ENCODE results near the gene DLX2. TPM values are rescaled to one million over a fixed set of nuclear protein-coding genes. Genes with fewer than 3 reads are reported as not detected.

DLX2 gene
- total and polyA plus RNA-seq, 9 donors: 0.12 TPM; not detected in 8

DNA sequence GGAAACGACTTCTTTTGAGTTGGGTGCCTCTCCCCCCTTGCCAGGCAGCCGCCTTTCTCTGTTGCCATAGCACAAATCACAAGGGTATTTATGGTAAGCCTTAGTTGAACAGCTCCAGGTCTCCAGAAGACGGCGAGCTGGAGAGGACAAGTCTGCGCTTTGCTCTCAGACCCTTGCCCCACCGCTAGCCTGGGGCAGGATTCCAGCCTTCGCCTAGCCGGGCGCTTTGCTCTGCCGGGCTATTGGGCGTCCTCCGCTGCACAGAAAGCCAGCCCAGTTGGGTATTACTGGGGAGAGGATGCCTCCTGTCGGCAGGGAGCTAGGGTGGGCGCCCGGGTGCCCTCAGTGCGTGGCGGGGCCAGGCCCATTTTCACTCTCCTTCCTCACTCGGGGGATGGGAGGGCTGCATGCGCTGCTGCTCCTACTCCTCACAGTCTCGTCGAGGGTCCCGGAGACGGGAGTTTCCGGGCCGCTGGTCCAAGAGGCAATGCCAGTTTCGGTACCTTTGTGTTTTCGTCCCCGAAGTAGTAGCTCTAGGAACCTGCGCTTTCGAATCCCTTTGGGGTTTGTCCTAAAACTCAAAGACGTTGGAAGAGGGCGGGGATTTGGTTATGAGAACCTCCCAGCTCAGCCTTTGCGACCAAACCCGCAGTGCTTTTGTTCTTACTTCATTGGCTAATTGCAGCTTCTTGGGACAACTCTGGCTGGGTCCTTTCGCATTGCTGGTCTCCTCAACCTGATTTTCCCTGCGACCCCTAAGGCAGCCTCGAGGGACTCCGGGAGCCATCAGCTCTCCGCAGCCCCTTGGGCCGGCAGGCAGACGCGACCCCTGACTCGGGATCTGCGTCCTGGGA lies 3.6 kb upstream of the DLX2 start:
- intact Hi-C loops (cut with DNase I): loop anchor here (5.0 to 10.0 kb wide), 4 partner anchors 392 to 532 kb away; no protein-coding TSS in a partner anchor
- TF ChIP-seq POLR2A (IDR thresholded peaks at IDR 0.05) (no peak), EP300 (IDR thresholded peaks at IDR 0.05) (no peak)
- TF ChIP-seq, protein P1, sequence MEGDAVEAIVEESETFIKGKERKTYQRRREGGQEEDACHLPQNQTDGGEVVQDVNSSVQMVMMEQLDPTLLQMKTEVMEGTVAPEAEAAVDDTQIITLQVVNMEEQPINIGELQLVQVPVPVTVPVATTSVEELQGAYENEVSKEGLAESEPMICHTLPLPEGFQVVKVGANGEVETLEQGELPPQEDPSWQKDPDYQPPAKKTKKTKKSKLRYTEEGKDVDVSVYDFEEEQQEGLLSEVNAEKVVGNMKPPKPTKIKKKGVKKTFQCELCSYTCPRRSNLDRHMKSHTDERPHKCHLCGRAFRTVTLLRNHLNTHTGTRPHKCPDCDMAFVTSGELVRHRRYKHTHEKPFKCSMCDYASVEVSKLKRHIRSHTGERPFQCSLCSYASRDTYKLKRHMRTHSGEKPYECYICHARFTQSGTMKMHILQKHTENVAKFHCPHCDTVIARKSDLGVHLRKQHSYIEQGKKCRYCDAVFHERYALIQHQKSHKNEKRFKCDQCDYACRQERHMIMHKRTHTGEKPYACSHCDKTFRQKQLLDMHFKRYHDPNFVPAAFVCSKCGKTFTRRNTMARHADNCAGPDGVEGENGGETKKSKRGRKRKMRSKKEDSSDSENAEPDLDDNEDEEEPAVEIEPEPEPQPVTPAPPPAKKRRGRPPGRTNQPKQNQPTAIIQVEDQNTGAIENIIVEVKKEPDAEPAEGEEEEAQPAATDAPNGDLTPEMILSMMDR (IDR thresholded peaks at IDR 0.05): no peak
- H3K27me3 ChIP-seq: peaks cover 5% of the 10 kb centered on the region
- H3K4me3 ChIP-seq: no peak overlapping the region
- H3K4me1 ChIP-seq (ENCODE audit: insufficient read depth): peaks cover 9% of the 10 kb centered on the region
- no peaks in the 10 kb centered on the region for H3K36me3 ChIP-seq
- WGBS, 3 donors: 4 to 6% (median 4%) methylated on average over 42 to 44 of the region's 44 CpGs
- no peaks in the 10 kb centered on the region for H3K9me3 ChIP-seq
- H3K27ac ChIP-seq: no peak overlapping the region
- peak in 2 of 5 donors; percentile 36 to 60 for DNase-seq

DNA sequence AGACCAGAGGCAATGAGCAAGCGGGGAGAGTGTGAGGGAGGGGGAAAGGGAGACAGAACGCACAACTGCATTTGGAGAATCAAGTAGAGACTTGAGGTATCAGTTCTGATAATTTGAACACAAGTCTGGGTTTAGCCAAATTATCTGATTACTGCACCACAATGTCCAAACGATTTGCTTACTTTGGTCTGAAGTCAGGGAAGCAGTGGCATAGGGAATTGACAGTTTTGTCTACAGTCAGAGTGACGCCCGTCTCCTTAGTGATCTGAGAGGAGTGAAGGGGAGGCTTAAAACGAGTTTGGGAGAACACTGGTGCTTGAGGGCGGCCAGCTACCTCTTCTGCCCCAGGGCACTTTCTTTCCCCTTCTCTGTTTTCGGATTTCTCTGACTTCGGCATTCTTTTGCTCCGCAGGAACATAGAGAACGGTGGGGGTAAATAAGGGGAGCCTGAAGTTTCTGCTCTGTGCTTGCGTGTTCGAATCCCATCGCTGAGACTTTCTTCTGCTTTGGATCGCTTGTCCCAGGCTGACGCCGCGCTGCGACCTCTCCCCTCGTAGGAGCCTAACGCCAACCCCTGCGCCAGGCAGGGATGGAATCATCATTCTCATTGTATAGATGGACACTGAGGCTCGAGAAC lies 2.9 kb upstream of the DLX2 start:
- 9 to 14% (median 13%) methylated on average over 23 of the region's 23 CpGs for WGBS, 3 donors
- Histone ChIP-seq H3K9me3 (no peaks in the 10 kb centered on the region), H3K27me3 (peaks cover 5% of the 10 kb centered on the region), H3K4me1 (ENCODE audit: insufficient read depth) (peaks cover 9% of the 10 kb centered on the region), H3K27ac (no peak overlapping the region), H3K4me3 (no peak overlapping the region), H3K36me3 (no peaks in the 10 kb centered on the region)
- TF ChIP-seq, protein P1 (IDR thresholded peaks at IDR 0.05): no peak
- no peak for TF ChIP-seq EP300 (IDR thresholded peaks at IDR 0.05)
- intact Hi-C loops (cut with DNase I): loop anchor here (5.0 to 10.0 kb wide), 4 partner anchors 391 to 531 kb away; no protein-coding TSS in a partner anchor
- no peak for DNase-seq

GRCh38 chr2:172103471-172104272 lies 972 bp upstream of the DLX2 start:
- Histone ChIP-seq H3K27me3 (peaks cover 17% of the 10 kb centered on the region), H3K4me1 (ENCODE audit: insufficient read depth) (peaks cover 14% of the 10 kb centered on the region), H3K4me3 (no peak overlapping the region), H3K36me3 (no peaks in the 10 kb centered on the region), H3K9me3 (no peaks in the 10 kb centered on the region), H3K27ac (no peak overlapping the region)
- TF ChIP-seq, protein P1 (IDR thresholded peaks at IDR 0.05): peak in 2 of 3 donors; percentile 47 to 54
- TF ChIP-seq POLR2A (IDR thresholded peaks at IDR 0.05): no peak
- intact Hi-C loops (cut with DNase I): loop anchor here (2.0 to 10.0 kb wide), 5 partner anchors 291 to 529 kb away; no protein-coding TSS in a partner anchor
- WGBS, 3 donors: 5 to 7% (median 5%) methylated on average over 25 of the region's 25 CpGs
- DNase-seq: peak; percentile 64 to 89 (median 68)

GRCh38 chr2:172101821-172102390 lies 794 bp downstream of the DLX2 start:
- Histone ChIP-seq H3K27me3 (peaks cover 20% of the 10 kb centered on the region), H3K36me3 (no peaks in the 10 kb centered on the region), H3K4me3 (peak overlapping the region; percentile 40), H3K27ac (no peak overlapping the region), H3K9me3 (no peaks in the 10 kb centered on the region), H3K4me1 (ENCODE audit: insufficient read depth) (peaks cover 15% of the 10 kb centered on the region)
- 2 to 5% (median 3%) methylated on average over 35 to 36 of the region's 36 CpGs for WGBS, 3 donors
- intact Hi-C loops (cut with DNase I): loop anchor here (2.0 to 10.0 kb wide), 5 partner anchors 289 to 527 kb away; no protein-coding TSS in a partner anchor
- DNase-seq: peak in 2 of 5 donors; percentile 24 to 46
- TF ChIP-seq, protein P1 (IDR thresholded peaks at IDR 0.05): no peak
- TF ChIP-seq POLR2A (IDR thresholded peaks at IDR 0.05) (no peak), EP300 (IDR thresholded peaks at IDR 0.05) (no peak)
